ENCODE measurements around the gene DNAI2. TPM values are rescaled to one million over a fixed set of nuclear protein-coding genes. Genes with fewer than 3 reads are reported as not detected.

The DNAI2 gene
- total and polyA plus RNA-seq, 3 donors from 2014 or later: 19.6 to 80.5 (median 26.9) TPM

DNA sequence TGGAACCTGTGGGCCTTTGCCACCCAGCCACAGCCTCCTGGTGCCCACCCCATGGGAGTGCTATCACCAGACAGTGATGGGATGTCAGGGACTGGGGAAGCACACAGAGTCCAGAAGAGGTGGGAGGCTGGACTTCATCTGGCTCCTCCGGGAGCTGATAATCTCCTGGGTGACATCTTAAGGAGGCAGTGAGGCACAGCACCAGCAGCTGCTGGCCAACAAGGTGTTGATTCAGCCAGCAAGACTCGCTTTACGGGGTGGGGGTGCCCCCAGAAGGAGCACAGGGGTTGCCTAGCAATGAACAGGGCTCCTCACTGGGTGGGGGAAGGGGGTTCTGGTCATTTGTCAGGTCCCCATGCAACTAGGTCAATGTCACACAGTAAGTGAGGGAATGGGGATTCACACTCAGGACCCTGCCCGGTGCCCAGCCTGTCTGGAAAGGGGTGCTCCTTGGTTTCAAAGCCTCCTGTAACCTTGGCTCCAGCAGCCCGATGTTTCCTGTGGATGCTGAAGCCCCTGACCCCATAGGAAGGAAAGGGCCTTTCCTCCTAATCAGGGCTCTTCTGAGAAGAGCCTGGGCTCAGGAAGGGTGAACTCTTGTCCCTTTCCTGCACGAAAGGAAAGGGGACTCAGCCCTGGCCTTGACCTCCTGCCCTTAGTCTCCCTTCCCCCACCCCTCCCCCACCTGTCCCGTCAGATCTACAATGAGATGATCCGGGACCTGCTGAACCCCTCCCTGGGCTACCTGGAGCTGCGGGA, 69.7 kb downstream of the DNAI2 start:
- 69 to 74% methylated on average over 4 to 9 of the region's 9 CpGs for WGBS, 2 donors
- H3K27ac ChIP-seq: no peak overlapping the region

DNA sequence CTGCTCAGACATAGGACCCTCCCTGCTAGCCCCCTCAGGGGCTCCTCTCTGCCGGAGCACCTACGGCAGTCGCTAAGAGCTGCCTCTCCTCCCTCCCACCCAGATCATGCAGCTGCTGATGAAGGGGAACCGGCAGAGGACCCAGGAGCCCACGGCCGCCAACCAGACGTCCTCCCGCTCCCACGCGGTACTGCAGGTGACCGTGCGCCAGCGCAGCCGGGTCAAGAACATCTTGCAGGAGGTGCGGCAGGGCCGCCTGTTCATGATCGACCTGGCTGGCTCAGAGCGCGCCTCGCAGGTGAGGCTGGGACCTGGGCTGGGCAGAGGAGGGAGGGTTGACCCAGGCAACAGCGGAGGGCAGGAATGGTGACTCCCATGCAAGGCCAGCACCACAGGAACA, 70.6 kb downstream of the DNAI2 start:
- H3K36me3 ChIP-seq (ENCODE audit: low read depth, missing control alignments): no peaks in the 10 kb centered on the region
- no peak for DNase-seq
- no peak overlapping the region for H3K27ac ChIP-seq
- H3K9me3 ChIP-seq: no peaks in the 10 kb centered on the region
- 88 to 97% methylated on average over 4 to 21 of the region's 21 CpGs for WGBS, 2 donors
- no peak for TF ChIP-seq POLR2A (IDR thresholded peaks at IDR 0.05)
- TF ChIP-seq, protein P1, sequence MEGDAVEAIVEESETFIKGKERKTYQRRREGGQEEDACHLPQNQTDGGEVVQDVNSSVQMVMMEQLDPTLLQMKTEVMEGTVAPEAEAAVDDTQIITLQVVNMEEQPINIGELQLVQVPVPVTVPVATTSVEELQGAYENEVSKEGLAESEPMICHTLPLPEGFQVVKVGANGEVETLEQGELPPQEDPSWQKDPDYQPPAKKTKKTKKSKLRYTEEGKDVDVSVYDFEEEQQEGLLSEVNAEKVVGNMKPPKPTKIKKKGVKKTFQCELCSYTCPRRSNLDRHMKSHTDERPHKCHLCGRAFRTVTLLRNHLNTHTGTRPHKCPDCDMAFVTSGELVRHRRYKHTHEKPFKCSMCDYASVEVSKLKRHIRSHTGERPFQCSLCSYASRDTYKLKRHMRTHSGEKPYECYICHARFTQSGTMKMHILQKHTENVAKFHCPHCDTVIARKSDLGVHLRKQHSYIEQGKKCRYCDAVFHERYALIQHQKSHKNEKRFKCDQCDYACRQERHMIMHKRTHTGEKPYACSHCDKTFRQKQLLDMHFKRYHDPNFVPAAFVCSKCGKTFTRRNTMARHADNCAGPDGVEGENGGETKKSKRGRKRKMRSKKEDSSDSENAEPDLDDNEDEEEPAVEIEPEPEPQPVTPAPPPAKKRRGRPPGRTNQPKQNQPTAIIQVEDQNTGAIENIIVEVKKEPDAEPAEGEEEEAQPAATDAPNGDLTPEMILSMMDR (IDR thresholded peaks at IDR 0.05): no peak
- intact Hi-C loops (cut with DNase I; ENCODE audit: low total_unique reads): no loop called here
- H3K4me3 ChIP-seq: no peak overlapping the region
- H3K27me3 ChIP-seq: no peaks in the 10 kb centered on the region
- H3K4me1 ChIP-seq: no peaks in the 10 kb centered on the region

More for the DNA sequence above, 69.7 kb downstream of the DNAI2 start:
- H3K4me1 ChIP-seq: no peaks in the 10 kb centered on the region
- TF ChIP-seq POLR2A (IDR thresholded peaks at IDR 0.05): no peak
- TF ChIP-seq, protein P1 (IDR thresholded peaks at IDR 0.05): no peak
- H3K27me3 ChIP-seq: no peaks in the 10 kb centered on the region
- H3K4me3 ChIP-seq: no peak overlapping the region
- H3K9me3 ChIP-seq: no peaks in the 10 kb centered on the region
- DNase-seq: no peak
- intact Hi-C loops (cut with DNase I; ENCODE audit: low total_unique reads): no loop called here
- H3K36me3 ChIP-seq (ENCODE audit: low read depth, missing control alignments): no peaks in the 10 kb centered on the region

DNA sequence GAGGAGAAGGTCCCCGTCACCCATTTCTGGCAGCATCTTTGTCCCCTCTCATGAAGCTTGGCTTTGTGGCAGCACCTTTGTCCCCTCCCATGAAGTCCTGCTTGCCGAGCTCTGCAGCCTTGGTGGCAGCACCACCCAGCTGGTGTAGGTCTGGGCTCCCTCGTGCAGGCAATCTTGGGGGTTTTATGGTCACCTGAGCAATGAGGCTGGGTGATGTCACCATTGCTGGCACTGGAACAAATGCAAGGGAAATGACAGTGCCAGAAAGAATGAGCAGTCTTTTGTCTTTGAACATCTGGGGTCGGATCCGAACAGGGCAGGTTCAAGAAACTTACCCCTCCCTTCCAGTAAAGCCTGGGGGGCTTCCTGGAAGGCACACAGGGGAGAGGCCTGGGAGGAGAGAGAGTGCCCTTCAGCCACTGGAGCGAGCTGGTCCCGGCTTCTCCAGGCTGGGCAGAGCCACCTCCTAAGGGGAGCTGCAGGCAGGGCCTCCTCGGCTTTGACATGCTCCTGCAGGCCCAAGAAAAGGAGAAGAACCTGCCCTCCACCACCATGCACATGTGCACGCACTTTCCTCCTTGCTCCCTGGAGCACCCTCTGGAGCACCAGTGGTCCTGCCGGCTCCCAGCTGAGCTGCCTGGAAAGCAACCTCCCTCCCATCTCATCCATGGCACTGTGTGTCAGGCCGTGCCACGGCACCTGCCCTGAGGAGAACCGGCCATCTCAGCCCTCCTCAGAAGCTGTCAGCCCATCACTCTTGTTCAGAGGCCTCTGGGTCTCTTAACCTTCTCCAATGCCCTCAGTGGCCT, 71.6 kb downstream of the DNAI2 start:
- Histone ChIP-seq H3K27me3 (no peaks in the 10 kb centered on the region), H3K36me3 (ENCODE audit: low read depth, missing control alignments) (no peaks in the 10 kb centered on the region), H3K9me3 (no peaks in the 10 kb centered on the region), H3K27ac (no peak overlapping the region), H3K4me3 (no peak overlapping the region), H3K4me1 (no peaks in the 10 kb centered on the region)
- 81 to 91% methylated on average over 10 to 12 of the region's 13 CpGs for WGBS, 2 donors
- DNase-seq: no peak
- TF ChIP-seq, protein P1 (IDR thresholded peaks at IDR 0.05): no peak
- TF ChIP-seq POLR2A (IDR thresholded peaks at IDR 0.05): no peak
- intact Hi-C loops (cut with DNase I; ENCODE audit: low total_unique reads): no loop called here

DNA sequence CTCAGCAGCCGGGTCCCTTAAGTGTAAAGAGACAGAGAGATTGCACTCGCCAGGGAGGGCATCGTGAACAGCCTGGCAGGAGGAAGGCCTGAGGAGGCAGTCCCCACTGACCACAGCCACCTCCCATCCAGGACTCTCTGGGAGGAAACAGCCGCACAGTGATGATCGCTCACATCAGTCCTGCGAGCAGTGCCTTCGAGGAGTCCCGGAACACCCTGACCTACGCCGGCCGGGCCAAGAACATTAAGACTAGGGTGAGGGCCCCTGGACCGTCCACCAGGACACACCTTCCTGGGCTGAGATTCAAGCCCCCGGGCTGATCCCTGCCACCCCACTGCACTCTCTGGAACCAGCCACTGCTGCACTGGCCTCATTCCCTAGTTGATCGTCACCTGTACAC, 73.6 kb downstream of the DNAI2 start:
- TF ChIP-seq POLR2A (IDR thresholded peaks at IDR 0.05): no peak
- TF ChIP-seq, protein P1 (IDR thresholded peaks at IDR 0.05): no peak
- H3K4me3 ChIP-seq: no peak overlapping the region
- 72 to 79% methylated on average over 11 to 14 of the region's 14 CpGs for WGBS, 2 donors
- no peak overlapping the region for H3K27ac ChIP-seq
- no peaks in the 10 kb centered on the region for H3K27me3 ChIP-seq
- DNase-seq: no peak
- H3K36me3 ChIP-seq (ENCODE audit: low read depth, missing control alignments): no peaks in the 10 kb centered on the region
- H3K4me1 ChIP-seq: no peaks in the 10 kb centered on the region
- no peaks in the 10 kb centered on the region for H3K9me3 ChIP-seq
- intact Hi-C loops (cut with DNase I; ENCODE audit: low total_unique reads): no loop called here

Data from testis (tissue), 3 donors.